OCI-LY7 (cell line): ENCODE data around the gene DCLK1.

Source experiments
- EZH2phosphoT487 ChIP-seq: fragments of 200-600 bp; sonication (generic); IDR thresholded peaks from 2 replicates; pipeline ENCODE4 v1.6.1; 2018; ENCODE audit warnings: low read depth, borderline replicate concordance, mild to moderate bottlenecking, mixed run types, antibody characterized with exemption, low read length, moderate library complexity, mixed read lengths
- TF ChIP-seq, protein P1 (sequence below): fragments of 200-600 bp; sonication (generic); conservative IDR thresholded peaks from 2 replicates; pipeline ENCODE4 v1.5.1; 2014; ENCODE audit warnings: mild to moderate bottlenecking, antibody characterized with exemption, low read length, moderate library complexity, mixed read lengths

DNA sequence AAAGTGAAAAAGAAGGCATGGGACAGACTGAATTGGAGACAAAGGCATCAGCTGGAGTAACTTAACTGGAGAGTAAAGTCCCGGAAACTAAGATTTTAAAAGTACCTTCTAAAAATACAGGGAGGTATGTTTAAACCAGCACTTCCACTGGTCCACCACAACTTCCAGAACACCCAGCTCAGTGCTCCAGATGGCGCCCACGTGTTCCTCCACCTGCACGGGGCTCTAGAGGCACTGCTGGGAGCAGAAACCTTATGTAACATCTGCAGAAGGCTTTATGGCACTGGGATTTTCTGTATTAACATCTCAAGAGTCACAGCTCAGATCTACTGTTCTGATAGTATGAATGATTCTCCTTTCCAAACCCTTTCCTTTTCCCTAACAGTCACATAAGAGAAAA is 252.1 kb downstream of the DCLK1 start:
- TF ChIP-seq, protein P1, sequence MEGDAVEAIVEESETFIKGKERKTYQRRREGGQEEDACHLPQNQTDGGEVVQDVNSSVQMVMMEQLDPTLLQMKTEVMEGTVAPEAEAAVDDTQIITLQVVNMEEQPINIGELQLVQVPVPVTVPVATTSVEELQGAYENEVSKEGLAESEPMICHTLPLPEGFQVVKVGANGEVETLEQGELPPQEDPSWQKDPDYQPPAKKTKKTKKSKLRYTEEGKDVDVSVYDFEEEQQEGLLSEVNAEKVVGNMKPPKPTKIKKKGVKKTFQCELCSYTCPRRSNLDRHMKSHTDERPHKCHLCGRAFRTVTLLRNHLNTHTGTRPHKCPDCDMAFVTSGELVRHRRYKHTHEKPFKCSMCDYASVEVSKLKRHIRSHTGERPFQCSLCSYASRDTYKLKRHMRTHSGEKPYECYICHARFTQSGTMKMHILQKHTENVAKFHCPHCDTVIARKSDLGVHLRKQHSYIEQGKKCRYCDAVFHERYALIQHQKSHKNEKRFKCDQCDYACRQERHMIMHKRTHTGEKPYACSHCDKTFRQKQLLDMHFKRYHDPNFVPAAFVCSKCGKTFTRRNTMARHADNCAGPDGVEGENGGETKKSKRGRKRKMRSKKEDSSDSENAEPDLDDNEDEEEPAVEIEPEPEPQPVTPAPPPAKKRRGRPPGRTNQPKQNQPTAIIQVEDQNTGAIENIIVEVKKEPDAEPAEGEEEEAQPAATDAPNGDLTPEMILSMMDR: no peak
- no peak for TF ChIP-seq EZH2phosphoT487
